ENCODE results near the gene NLRP3. TPM values are rescaled to one million over a fixed set of nuclear protein-coding genes. Genes with fewer than 3 reads are reported as not detected.

The NLRP3 gene
- total RNA-seq, 1 experiment from 2014 or later, result not detected

GRCh38 chr1:247453997-247454396 lies 38.0 kb downstream of the NLRP3 start:
- Histone ChIP-seq H3K4me2 (ENCODE audit: insufficient read depth, insufficient read length, low read length) (no peak overlapping the region), H3K18ac (ENCODE audit: insufficient read length, low read depth, low read length) (no peak overlapping the region)
- H3K4me1 Mint-ChIP-seq, result peaks cover 2 to 11% of the 10 kb centered on the region in 2 experiments; a peak in 3 of 4 replicates

More at GRCh38 chr1:247453997-247454396, 38.0 kb downstream of the NLRP3 start:
- H3K36me3 Mint-ChIP-seq (ENCODE audit: insufficient read depth in 1 of 3, low read depth in 3 of 3), result no peaks in the 10 kb centered on the region
- Histone ChIP-seq H3K79me2 (ENCODE audit: insufficient read depth, low read length) (no peaks in the 10 kb centered on the region), H2BK5ac (ENCODE audit: insufficient read length, low read length) (no peak overlapping the region), H4K8ac (replicated peaks; ENCODE audit: insufficient read length, low read depth, low read length) (no peak overlapping the region), H3K56ac (ENCODE audit: insufficient read length, low read depth, low read length) (no peak overlapping the region), H3K4ac (ENCODE audit: low read depth, low read length) (no peak overlapping the region), H3K14ac (ENCODE audit: insufficient read depth, low read length) (no peak overlapping the region), H2AK5ac (ENCODE audit: insufficient read length, low read length) (no peak overlapping the region), H3K23ac (ENCODE audit: insufficient read length, low read depth, low read length) (peak overlapping the region; percentile 99), H2BK20ac (ENCODE audit: low read depth, low read length, poor library complexity, severe bottlenecking) (no peak overlapping the region), H4K91ac (ENCODE audit: insufficient read length, low read depth, low read length) (no peak overlapping the region), H4K5ac (ENCODE audit: insufficient read length, low read depth, low read length) (no peak overlapping the region), H2AFZ (ENCODE audit: low read length) (no peak overlapping the region), H4K20me1 (ENCODE audit: control insufficient read depth, insufficient read depth, insufficient read length) (no peaks in the 10 kb centered on the region), H3K4me1 (ENCODE audit: insufficient read depth, low read length) (no peaks in the 10 kb centered on the region; the same call in 1 of the 2 replicates), H3K9me3 (ENCODE audit: control insufficient read depth, low read depth, low read length) (no peaks in the 10 kb centered on the region), H3K79me1 (ENCODE audit: insufficient read depth, low read depth, low read length, poor library complexity, severe bottlenecking) (no peaks in the 10 kb centered on the region), H2BK15ac (ENCODE audit: low read depth, low read length) (no peak overlapping the region), H3K27ac (ENCODE audit: insufficient read length, low read depth, low read length) (no peak overlapping the region), H3K9ac (ENCODE audit: extremely low read depth, insufficient read length, low read length) (no peak overlapping the region), H3K23me2 (ENCODE audit: insufficient read length, low read depth, low read length, poor library complexity, severe bottlenecking) (no peaks in the 10 kb centered on the region), H3K27me3 (ENCODE audit: insufficient read depth, low read length) (no peaks in the 10 kb centered on the region), H3T11ph (ENCODE audit: low read length) (no peak overlapping the region), H2BK12ac (ENCODE audit: insufficient read length, low read depth, low read length) (no peak overlapping the region), H2BK120ac (ENCODE audit: low read depth, low read length, poor library complexity, severe bottlenecking) (no peak overlapping the region)
- H3K27me3 Mint-ChIP-seq (ENCODE audit: low read depth), result peaks cover 3% of the 10 kb centered on the region; the same call in 1 of the 2 replicates
- no peaks in the 10 kb centered on the region for H3K9me3 Mint-ChIP-seq
- no peak for DNase-seq
- no peak for TF ChIP-seq CTCF (conservative IDR thresholded peaks at IDR 0.05)
- no CpG with 5 or more reads among the region's 11 CpGs for WGBS (ENCODE audit: extremely low coverage, insufficient read length, low lambda C conversion rate)
- H3K27ac Mint-ChIP-seq, result peak overlapping the region in 1 of 3 experiments; percentile 10; a peak in 1 of 7 replicates
- no peak overlapping the region for H3K4me3 Mint-ChIP-seq

Measured in H9 (cell line).